Measurements from ENCODE around the gene DNAI1. TPM values are rescaled to one million over a fixed set of nuclear protein-coding genes. Genes with fewer than 3 reads are reported as not detected.

The DNAI1 gene
- polyA plus RNA-seq, 1 of the 3 experiments (the other 2 are of a cell fraction) = 0.46 TPM

GRCh38 chr9:34465468-34465867 lies 6.9 kb downstream of the DNAI1 start:
- no peaks in the 10 kb centered on the region for H3K36me3 ChIP-seq (replicated peaks in 1 of 2; ENCODE audit: control insufficient read depth in 1 of 2, insufficient read depth in 2 of 2, low read length in 1 of 2)
- H3K4me3 ChIP-seq (ENCODE audit: low read depth in 2 of 2, low read length in 1 of 2) = no peak overlapping the region
- no peak for DNase-seq
- peaks cover 15% of the 10 kb centered on the region for H3F3A ChIP-seq (replicated peaks; ENCODE audit: insufficient read depth)
- H3K9me3 ChIP-seq = no peaks in the 10 kb centered on the region
- ChIA-PET CTCF (interaction anchor here (1.2 to 4.0 kb wide), 6 partner anchors 8 to 169 kb away, joined by 3 to 19 read pairs (median 5); no protein-coding TSS in a partner anchor), POLR2A (no interaction called here)
- WGBS (ENCODE audit: low lambda C conversion rate) = no CpG with 5 or more reads among the region's 1 CpG
- no peak overlapping the region for H3K27ac ChIP-seq (ENCODE audit: low read depth in 2 of 2, low read length in 1 of 2)
- H3K4me1 ChIP-seq (ENCODE audit: control insufficient read depth in 1 of 2, insufficient read depth in 2 of 2, low read depth in 1 of 2, low read length in 1 of 2) = peaks cover 7 to 19% of the 10 kb centered on the region in 2 experiments; a peak in 3 of 4 replicates
- no peak overlapping the region for H2AFZ ChIP-seq (ENCODE audit: low read depth)
- H3K27me3 ChIP-seq (ENCODE audit: insufficient read depth) = no peaks in the 10 kb centered on the region
- no peak overlapping the region for H3K9ac ChIP-seq
- H3K79me2 ChIP-seq (ENCODE audit: insufficient read depth) = no peaks in the 10 kb centered on the region
- no peak overlapping the region for H3K4me2 ChIP-seq
- no peak for TF ChIP-seq RFX5 (IDR thresholded peaks at IDR 0.05; ENCODE audit: low read length)
- TF ChIP-seq EP300 (IDR thresholded peaks at IDR 0.05; ENCODE audit: borderline replicate concordance in 1 of 2, low read depth in 1 of 2, low read length in 1 of 2) = 0 out of 4 replicates have a peak, but pooled peaks of 1 of the 2 experiments have one; percentile 2
- TF ChIP-seq TCF12 (IDR thresholded peaks at IDR 0.05) = 0 out of 2 replicates have a peak, but pooled peaks have one; percentile 13
- H3K9me2 ChIP-seq = no peaks in the 10 kb centered on the region
- H4K20me1 ChIP-seq (ENCODE audit: insufficient read depth) = no peaks in the 10 kb centered on the region; the same call in 1 of the 2 replicates

GRCh38 chr9:34475097-34475496 lies 16.5 kb downstream of the DNAI1 start:
- Histone ChIP-seq H2AFZ (ENCODE audit: low read depth) (no peak overlapping the region), H3K9me2 (no peaks in the 10 kb centered on the region), H3K4me1 (ENCODE audit: control insufficient read depth in 1 of 2, insufficient read depth in 2 of 2, low read depth in 1 of 2, low read length in 1 of 2) (no peaks in the 10 kb centered on the region), H3K4me3 (ENCODE audit: low read depth in 2 of 2, low read length in 1 of 2) (no peak overlapping the region), H3K27me3 (ENCODE audit: insufficient read depth) (peaks cover 6% of the 10 kb centered on the region; the same call in 1 of the 2 replicates), H3K9ac (no peak overlapping the region), H3K4me2 (no peak overlapping the region), H3K36me3 (replicated peaks in 1 of 2; ENCODE audit: control insufficient read depth in 1 of 2, insufficient read depth in 2 of 2, low read length in 1 of 2) (no peaks in the 10 kb centered on the region), H3K27ac (ENCODE audit: low read depth in 2 of 2, low read length in 1 of 2) (no peak overlapping the region), H3K79me2 (ENCODE audit: insufficient read depth) (no peaks in the 10 kb centered on the region), H3K9me3 (no peaks in the 10 kb centered on the region), H4K20me1 (ENCODE audit: insufficient read depth) (no peaks in the 10 kb centered on the region), H3F3A (replicated peaks; ENCODE audit: insufficient read depth) (no peaks in the 10 kb centered on the region)
- WGBS (ENCODE audit: low lambda C conversion rate) = 56% methylated on average over 3 of the region's 3 CpGs
- POLR2A ChIA-PET = no interaction called here
- CTCF ChIA-PET = interaction anchor here (1.7 to 2.2 kb wide), 2 partner anchors 18 to 71 kb away, joined by 5 to 9 read pairs; no protein-coding TSS in a partner anchor
- DNase-seq = no peak
- TF ChIP-seq, protein P1, sequence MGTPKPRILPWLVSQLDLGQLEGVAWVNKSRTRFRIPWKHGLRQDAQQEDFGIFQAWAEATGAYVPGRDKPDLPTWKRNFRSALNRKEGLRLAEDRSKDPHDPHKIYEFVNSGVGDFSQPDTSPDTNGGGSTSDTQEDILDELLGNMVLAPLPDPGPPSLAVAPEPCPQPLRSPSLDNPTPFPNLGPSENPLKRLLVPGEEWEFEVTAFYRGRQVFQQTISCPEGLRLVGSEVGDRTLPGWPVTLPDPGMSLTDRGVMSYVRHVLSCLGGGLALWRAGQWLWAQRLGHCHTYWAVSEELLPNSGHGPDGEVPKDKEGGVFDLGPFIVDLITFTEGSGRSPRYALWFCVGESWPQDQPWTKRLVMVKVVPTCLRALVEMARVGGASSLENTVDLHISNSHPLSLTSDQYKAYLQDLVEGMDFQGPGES (IDR thresholded peaks at IDR 0.05; ENCODE audit: low read depth, low read length) = no peak
- TF ChIP-seq EZH2phosphoT487 (IDR thresholded peaks at IDR 0.05; ENCODE audit: borderline replicate concordance, low read depth) (no peak), SIN3A (IDR thresholded peaks at IDR 0.05; ENCODE audit: borderline replicate concordance, low read depth, low read length) (no peak), TAF1 (IDR thresholded peaks at IDR 0.05; ENCODE audit: borderline replicate concordance, low read depth, low read length) (no peak), TEAD4 (IDR thresholded peaks at IDR 0.05; ENCODE audit: borderline replicate concordance, insufficient read depth) (no peak), RCOR1 (IDR thresholded peaks at IDR 0.05; ENCODE audit: low read length) (no peak)
- TF ChIP-seq, protein P2, sequence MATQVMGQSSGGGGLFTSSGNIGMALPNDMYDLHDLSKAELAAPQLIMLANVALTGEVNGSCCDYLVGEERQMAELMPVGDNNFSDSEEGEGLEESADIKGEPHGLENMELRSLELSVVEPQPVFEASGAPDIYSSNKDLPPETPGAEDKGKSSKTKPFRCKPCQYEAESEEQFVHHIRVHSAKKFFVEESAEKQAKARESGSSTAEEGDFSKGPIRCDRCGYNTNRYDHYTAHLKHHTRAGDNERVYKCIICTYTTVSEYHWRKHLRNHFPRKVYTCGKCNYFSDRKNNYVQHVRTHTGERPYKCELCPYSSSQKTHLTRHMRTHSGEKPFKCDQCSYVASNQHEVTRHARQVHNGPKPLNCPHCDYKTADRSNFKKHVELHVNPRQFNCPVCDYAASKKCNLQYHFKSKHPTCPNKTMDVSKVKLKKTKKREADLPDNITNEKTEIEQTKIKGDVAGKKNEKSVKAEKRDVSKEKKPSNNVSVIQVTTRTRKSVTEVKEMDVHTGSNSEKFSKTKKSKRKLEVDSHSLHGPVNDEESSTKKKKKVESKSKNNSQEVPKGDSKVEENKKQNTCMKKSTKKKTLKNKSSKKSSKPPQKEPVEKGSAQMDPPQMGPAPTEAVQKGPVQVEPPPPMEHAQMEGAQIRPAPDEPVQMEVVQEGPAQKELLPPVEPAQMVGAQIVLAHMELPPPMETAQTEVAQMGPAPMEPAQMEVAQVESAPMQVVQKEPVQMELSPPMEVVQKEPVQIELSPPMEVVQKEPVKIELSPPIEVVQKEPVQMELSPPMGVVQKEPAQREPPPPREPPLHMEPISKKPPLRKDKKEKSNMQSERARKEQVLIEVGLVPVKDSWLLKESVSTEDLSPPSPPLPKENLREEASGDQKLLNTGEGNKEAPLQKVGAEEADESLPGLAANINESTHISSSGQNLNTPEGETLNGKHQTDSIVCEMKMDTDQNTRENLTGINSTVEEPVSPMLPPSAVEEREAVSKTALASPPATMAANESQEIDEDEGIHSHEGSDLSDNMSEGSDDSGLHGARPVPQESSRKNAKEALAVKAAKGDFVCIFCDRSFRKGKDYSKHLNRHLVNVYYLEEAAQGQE (IDR thresholded peaks at IDR 0.05; ENCODE audit: low read depth, low read length) = no peak
- TF ChIP-seq, protein P3, sequence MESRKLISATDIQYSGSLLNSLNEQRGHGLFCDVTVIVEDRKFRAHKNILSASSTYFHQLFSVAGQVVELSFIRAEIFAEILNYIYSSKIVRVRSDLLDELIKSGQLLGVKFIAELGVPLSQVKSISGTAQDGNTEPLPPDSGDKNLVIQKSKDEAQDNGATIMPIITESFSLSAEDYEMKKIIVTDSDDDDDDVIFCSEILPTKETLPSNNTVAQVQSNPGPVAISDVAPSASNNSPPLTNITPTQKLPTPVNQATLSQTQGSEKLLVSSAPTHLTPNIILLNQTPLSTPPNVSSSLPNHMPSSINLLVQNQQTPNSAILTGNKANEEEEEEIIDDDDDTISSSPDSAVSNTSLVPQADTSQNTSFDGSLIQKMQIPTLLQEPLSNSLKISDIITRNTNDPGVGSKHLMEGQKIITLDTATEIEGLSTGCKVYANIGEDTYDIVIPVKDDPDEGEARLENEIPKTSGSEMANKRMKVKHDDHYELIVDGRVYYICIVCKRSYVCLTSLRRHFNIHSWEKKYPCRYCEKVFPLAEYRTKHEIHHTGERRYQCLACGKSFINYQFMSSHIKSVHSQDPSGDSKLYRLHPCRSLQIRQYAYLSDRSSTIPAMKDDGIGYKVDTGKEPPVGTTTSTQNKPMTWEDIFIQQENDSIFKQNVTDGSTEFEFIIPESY (IDR thresholded peaks at IDR 0.05; ENCODE audit: borderline replicate concordance, low read depth) = no peak
